ENCODE results near the gene SUGP2.

- TF ChIP-seq, protein P1, sequence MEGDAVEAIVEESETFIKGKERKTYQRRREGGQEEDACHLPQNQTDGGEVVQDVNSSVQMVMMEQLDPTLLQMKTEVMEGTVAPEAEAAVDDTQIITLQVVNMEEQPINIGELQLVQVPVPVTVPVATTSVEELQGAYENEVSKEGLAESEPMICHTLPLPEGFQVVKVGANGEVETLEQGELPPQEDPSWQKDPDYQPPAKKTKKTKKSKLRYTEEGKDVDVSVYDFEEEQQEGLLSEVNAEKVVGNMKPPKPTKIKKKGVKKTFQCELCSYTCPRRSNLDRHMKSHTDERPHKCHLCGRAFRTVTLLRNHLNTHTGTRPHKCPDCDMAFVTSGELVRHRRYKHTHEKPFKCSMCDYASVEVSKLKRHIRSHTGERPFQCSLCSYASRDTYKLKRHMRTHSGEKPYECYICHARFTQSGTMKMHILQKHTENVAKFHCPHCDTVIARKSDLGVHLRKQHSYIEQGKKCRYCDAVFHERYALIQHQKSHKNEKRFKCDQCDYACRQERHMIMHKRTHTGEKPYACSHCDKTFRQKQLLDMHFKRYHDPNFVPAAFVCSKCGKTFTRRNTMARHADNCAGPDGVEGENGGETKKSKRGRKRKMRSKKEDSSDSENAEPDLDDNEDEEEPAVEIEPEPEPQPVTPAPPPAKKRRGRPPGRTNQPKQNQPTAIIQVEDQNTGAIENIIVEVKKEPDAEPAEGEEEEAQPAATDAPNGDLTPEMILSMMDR (conservative IDR thresholded peaks at IDR 0.05; ENCODE audit: low read depth, low read length), result no peak
- TF ChIP-seq EZH2 (IDR thresholded peaks at IDR 0.05; ENCODE audit: low read length, unreplicated experiment), result no peak
Measured at GRCh38 chr19:19004144-19004543, 29.2 kb downstream of the SUGP2 start.

Data from PC-3 (cell line).